ENCODE results near the gene ARL4A.

Gene ARL4A

GRCh38 chr7:12705878-12706277 lies 18.4 kb downstream of the ARL4A start:
- no peak for DNase-seq

DNA sequence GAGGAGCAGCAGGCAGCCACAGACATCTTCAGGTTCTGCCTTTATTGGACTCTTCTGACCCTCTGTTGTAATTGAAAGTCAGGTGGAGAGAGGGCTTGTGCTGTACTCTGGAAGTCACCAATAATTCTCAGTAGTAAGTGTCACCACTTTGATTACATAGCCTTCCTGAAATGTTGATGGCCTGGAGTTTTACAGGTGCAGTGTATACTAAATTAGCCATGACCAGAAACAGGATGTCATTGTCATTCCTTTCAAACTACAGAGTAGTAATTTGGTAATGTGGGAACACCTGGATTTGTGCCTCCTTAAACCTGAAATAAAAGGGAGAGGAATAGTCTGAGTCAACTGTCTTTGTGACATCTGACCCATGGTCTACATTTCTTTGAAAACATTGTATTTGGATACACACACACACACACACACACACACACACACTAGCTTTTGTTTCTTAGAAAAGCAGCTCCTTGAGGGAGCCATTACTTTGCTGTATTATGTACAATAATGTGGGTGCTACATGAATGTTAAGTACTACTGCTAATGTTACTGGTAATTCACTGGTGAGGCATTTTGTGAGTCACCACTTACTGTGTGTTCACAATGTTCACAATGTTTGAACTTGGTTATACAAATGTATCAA lies 19.6 kb downstream of the ARL4A start:
- no peak for DNase-seq

DNA sequence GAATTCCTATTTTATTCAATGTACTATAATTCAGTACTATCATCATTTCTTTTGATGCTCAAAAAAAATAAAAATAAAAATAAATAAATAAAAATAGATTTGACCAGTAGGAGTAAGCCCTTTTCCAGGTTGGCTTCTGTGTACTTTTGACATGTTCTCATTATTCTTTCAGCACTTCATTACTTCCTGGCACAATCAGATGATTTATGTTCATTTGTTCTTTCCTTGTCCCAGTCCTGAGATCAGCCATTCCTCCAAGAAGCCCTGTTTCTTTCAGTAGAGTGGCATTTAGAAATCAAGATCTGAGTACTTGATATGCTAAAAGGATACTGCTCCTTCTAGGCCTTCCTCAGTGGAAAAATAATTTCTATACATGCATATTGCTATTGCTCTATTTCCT lies 20.9 kb downstream of the ARL4A start:
- DNase-seq, result no peak

- DNase-seq, result no peak
These were observed 22.5 kb downstream of the ARL4A start for GRCh38 chr7:12709726-12710502.

DNA sequence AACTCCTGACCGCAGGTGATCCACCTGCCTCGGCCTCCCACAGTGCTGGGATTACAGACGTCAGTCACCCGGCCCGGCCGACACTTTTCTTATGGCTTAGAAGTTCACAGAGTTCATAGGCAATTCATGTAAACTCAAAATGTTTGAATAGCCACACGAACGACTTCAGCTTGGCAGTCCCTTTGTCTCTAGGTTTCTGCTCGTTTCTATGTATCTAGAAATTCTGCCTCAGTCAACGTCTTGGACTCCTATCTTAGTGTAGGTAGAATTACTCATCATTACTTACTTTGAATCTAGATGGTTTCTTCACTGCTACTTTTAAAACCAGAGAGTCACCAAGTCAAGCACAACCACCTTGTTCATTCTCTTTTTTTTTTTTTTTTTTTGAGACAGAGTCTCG lies 23.7 kb downstream of the ARL4A start:
- no peak for DNase-seq

DNA sequence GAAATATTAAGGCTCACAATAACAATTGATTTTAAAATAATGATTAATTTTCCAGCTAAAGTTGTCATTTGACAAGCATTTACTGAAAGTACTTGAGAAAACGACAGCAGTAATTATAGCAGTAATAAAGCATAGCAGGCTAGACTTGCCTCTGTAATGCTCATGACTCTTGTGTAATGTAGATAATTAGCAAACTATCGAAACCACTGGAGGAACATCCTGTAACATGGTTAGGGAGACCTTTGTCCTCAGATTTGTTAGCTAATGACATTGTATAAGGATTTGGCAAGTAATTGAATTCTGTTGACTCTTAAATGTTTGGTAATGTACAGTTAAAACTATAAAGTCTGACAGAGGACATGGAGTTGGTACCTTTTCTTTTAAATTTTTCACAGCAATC lies 24.8 kb downstream of the ARL4A start:
- no peak for DNase-seq

DNA sequence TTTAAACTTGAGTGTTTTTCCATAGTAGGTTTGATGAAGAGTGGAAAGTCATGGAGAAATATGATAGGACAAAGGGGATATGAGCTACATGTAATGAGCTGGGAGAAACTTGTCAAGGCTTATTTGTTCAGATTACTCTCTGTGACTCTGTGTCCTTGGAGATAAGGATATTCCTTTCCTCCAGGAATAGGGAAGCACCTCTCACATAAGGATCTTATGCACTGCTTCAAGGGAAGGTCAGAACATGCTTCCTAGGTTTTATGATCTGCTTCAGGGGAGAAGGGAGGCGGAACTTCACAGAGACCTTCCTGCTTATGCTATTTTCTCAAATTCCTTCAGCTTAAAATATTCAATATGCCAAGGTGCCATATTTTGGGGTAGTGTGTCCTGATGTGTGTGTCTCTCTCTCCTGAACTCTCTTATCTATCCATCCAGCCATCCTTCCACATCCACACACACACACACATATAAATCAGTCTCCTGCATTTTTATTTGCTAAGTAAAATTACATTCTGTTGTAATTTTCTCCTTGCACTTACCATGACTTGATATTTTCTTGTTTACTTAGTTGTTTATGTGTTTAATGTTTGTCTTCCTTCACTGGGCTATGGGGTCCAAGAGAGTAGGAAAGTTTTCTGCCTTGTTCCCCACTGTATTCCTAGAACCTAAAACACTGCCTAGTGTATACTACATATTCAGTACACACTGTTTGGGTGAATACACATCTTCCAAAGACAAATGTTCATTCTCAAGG lies 26.4 kb downstream of the ARL4A start:
- DNase-seq, result no peak

DNA sequence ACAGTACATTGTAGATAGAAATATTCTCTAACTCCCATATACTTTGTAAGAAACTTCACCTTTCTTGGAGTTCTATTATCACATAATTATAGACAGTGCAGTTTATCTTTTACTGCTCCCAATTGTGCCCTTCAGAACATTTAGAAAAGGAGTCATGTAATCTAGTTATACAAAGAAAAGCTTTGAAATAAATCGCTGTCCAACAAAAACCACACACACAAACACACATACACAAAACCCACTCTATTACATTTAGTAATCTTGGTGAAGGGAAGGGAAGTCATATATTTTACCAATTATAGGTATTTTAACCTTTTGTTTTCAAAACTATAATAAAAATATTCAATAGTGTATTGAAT lies 26.9 kb downstream of the ARL4A start:
- no peak for DNase-seq

- DNase-seq, result peak; percentile 82
These were observed 28.1 kb downstream of the ARL4A start for GRCh38 chr7:12715372-12716133.

- DNase-seq, result peak; percentile 67
These were observed 28.8 kb downstream of the ARL4A start for GRCh38 chr7:12716134-12716681.

- DNase-seq, result no peak
These were observed 29.3 kb downstream of the ARL4A start for GRCh38 chr7:12716722-12717121.

DNA sequence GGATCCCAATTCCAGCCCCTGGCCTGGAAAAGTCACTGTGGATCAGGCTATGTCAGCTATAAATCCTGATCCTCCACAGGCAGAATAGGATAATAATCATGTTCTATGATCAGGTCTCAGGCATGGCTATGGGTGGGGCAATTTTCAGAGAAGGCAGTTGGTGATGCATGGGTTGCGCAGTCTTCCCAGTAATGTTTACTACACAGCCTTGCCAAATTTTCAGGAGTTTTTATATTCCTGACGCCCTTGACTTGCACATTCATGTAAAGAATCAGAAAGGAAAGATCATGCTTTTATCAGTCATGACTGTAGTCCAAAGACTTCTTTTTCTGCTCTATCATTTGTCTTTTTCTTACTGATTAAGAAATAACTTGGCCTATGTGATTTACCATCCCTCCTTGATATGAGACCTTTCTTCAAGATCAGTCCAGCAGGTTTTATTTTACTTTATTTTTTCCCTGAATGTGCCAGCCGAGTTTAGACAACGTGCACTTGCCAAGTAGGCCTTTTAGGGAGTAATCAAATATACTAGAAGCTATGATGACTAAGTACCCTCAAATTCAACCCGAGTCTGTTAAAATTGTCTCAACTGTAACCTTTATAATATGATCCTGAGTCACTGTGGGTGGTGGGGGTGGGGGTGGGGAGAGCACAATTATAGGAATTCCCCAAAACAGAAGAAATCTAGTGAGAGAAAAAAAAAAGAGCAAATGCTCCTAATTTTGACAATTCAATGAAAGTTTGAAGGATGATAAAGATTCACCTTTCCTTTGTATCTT lies 31.9 kb downstream of the ARL4A start:
- DNase-seq, result no peak

DNA sequence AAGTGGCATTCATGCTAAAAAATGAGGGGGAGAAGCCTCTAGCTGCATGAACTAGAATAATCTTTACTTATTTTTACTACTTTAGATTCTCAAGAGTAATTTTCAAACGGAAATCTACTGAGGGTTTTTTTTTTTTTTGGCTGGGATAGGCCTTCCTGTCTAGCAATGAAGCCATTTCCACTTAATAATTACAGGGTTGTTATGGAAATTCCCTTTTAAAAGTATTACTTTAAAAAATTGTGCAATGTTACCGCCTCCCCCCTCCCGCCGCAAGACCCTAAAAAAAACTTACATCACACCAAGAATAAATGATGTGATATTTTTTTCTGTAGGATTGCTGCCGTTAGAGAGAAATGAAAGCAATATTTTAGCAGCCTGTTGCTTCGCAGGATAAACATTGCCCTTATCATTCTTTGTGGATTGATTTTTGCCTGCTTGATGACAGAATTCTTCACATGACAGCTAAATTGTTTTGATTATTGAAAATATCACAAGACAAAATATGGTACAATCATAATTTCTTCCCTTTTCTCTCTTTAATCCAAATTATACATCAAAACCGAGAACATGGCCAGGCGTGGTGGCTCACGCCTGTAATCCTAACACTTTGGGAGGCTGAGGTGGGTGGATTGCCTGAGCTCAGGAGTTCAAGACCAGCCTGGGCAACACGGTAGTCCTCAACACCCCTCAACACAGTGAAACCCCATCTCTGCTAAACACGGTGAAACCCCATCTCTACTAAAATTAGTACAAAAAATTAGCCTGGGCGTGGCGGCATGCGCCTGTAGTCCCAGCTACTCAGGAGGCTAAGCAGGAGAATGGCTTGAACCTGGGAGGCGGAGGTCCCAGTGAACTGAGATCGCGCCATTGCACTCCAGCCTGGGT lies 32.8 kb downstream of the ARL4A start:
- no peak for DNase-seq

DNA sequence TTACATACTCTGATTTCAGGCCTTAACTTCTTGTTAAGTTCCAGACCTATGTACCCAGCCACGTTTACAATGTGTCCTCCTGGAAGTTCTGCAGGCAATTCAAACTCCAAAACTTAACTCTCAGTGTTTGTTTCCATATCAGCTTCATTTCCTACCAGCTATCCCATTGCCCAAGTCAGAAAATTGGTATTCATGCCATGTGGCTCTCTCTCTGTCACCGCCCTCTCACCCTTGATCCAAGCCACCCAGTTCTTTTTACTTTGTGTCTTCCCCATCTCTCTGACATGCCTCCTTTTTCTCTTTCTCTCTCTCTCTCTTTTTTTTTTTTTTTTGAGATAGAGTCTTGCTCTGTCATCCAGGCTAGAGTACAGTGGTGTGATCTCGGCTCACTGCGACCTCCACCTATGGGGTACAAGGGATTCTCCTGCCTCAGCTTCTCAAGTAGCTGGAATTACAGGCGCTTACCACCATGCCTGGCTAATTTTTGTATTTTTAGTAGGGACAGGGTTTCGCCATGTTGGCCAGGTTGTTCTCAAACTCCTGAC lies 33.9 kb downstream of the ARL4A start:
- no peak for DNase-seq

DNA sequence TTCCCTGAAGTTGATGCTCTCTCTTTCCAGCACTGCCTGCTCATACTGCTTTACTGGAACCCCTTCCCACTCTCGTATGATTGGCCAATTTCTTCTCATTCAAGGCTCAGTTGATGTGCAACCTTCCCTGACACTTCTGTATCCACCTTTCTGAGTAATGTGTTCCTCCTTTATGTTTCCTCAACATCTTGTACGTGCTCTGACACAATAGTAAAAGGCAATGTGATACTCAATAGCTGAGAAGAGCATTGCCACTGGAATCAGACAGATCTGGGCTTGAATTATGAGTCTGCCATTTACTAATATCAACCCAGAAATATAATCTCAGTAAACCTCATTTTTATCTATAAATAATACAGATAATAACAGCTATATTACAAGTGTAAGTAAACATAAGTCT lies 34.7 kb downstream of the ARL4A start:
- DNase-seq, result no peak

- DNase-seq, result no peak
These were observed 35.5 kb downstream of the ARL4A start for GRCh38 chr7:12722636-12723605.

GRCh38 chr7:12725575-12726316 lies 38.3 kb downstream of the ARL4A start:
- DNase-seq, result no peak

GRCh38 chr7:12726908-12727307 lies 39.5 kb downstream of the ARL4A start:
- DNase-seq, result no peak

Measured in SHP77 treated with DMSO at 0.1 percent for 48 hours (cell line).